HUES6 (cell line): Measurements from ENCODE around the gene EFEMP1.

Experiments used
- H3K27ac ChIP-seq: 2 replicates; pipeline ENCODE4 v1.7.0; 2013; ENCODE audit warnings: low read depth, mild to moderate bottlenecking, low read length, inconsistent platforms
- H3K27me3 ChIP-seq: 2 replicates; pipeline ENCODE4 v1.6.1; 2013; ENCODE audit warnings: low read length; ENCODE audit not compliant: control insufficient read depth, insufficient read depth
- H3K36me3 ChIP-seq: 2 replicates; pipeline ENCODE4 v1.6.1; 2013; ENCODE audit warnings: low read length; ENCODE audit not compliant: control insufficient read depth, insufficient read depth
- H3K4me1 ChIP-seq: 2 replicates; pipeline ENCODE4 v1.6.1; 2013; ENCODE audit warnings: low read length; ENCODE audit not compliant: control insufficient read depth, insufficient read depth
- H3K4me3 ChIP-seq: 2 replicates; pipeline ENCODE4 v1.5.1; 2013; ENCODE audit warnings: low read depth, low read length
- H3K9ac ChIP-seq: one replicate; pipeline ENCODE4 v1.6.1; 2013; ENCODE audit warnings: mild to moderate bottlenecking, low read length
- H3K9me3 ChIP-seq: 2 replicates; pipeline ENCODE4 v1.6.1; 2013; ENCODE audit warnings: low read depth, low read length; ENCODE audit not compliant: control insufficient read depth, insufficient read depth

EFEMP1 gene

DNA sequence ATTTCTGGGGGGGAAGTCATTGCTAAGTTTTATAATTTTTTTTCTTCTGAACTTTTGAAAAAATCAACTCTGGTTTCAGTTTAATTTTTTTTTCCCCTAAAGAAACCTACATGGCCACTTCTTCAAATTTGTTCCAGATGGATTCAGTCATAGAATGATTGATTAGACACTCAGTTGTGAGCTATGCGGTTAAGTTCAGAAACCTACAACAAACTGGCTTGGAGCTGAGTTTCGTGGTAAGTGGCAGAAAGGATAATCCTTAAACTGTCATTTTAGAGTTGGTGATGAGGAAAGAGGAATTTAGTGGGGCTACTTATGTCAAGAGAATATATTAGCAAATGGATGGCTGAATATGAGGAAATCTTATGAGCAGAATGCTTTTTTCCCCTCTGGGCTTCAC lies 23.7 kb downstream of the EFEMP1 start:
- Histone ChIP-seq H3K4me1 (peaks cover 11% of the 10 kb centered on the region; the same call in 1 of the 2 replicates), H3K4me3 (no peak overlapping the region), H3K36me3 (no peaks in the 10 kb centered on the region), H3K27me3 (no peaks in the 10 kb centered on the region), H3K9me3 (no peaks in the 10 kb centered on the region), H3K9ac (no peak overlapping the region), H3K27ac (no peak overlapping the region)

DNA sequence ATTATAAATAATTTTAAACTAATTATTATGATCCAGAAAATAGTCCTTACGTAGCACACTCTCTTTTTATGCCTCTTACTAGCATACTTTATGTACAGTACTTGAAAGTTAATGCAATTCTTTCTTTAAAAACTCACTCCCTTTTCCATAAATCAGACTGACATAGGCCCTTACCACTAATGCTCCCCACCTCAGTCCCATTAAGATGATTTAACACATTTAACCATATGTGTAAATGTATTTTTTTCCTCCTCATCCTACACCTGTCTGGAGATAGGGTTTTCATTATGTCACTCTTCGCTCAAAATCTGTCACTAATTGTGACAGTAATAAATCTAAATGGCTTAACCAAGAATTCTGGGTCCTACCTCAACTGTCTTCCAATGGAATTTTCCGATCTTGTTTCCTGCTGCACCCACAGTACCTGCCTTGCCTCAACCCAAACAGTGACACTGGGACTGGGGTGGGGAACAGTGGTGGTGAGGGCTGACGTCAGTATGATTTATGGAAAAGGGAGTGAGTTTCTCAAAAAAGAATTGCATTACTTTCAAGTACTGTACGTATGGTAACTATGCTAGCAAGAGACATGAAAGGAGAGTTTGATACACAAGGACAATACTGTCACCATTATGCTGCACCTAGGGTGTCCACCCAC lies 25.1 kb downstream of the EFEMP1 start:
- Histone ChIP-seq H3K4me1 (peaks cover 11% of the 10 kb centered on the region; the same call in 1 of the 2 replicates), H3K27ac (no peak overlapping the region), H3K9ac (no peak overlapping the region)

DNA sequence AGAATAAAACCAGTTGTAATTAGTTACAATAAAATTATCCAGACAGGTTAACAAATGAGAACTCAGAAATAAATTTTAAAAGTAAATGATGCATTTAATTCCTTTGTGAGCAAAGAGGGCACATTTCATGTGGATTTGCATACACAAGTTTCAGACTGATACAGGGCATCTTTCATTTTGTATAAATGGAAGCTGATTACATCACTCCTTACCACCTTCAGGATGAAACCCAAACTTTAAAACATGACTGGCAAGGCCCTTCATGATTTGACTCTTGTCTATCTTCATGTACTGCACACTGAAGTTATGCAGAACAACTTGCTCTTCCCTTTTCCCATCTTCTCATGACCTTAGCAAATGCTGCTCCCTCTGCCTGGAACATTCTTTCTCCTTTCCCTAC lies 26.9 kb downstream of the EFEMP1 start:
- Histone ChIP-seq H3K27ac (no peak overlapping the region), H3K36me3 (no peaks in the 10 kb centered on the region), H3K4me3 (no peak overlapping the region), H3K9me3 (no peaks in the 10 kb centered on the region), H3K9ac (no peak overlapping the region), H3K27me3 (no peaks in the 10 kb centered on the region), H3K4me1 (peaks cover 6% of the 10 kb centered on the region; the same call in 1 of the 2 replicates)

More for the DNA sequence above, 25.1 kb downstream of the EFEMP1 start:
- Histone ChIP-seq H3K4me3 (no peak overlapping the region), H3K27me3 (no peaks in the 10 kb centered on the region), H3K36me3 (no peaks in the 10 kb centered on the region), H3K9me3 (no peaks in the 10 kb centered on the region)

DNA sequence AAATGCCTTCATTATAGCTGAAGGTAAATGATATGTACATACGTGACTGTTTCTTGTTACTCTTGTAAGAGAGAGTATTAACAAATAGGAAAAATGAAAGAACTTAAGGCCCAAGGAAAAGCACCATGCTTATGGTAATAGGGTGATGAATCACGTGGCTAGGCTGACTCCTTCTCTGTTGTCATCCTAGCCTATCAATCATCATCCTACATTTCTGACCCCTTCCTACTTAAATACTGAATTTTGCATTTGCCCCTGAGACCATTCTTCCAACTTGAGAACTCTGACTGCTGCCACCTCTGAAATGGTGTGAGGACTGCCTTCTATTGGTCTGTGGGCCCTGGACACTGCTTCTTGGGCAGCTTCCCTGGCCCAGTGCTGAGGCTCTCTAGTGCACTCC lies 28.9 kb downstream of the EFEMP1 start:
- no peaks in the 10 kb centered on the region for H3K36me3 ChIP-seq
- no peaks in the 10 kb centered on the region for H3K9me3 ChIP-seq
- no peak overlapping the region for H3K27ac ChIP-seq
- no peak overlapping the region for H3K4me3 ChIP-seq
- no peaks in the 10 kb centered on the region for H3K27me3 ChIP-seq
- H3K4me1 ChIP-seq = no peaks in the 10 kb centered on the region
- H3K9ac ChIP-seq = no peak overlapping the region

DNA sequence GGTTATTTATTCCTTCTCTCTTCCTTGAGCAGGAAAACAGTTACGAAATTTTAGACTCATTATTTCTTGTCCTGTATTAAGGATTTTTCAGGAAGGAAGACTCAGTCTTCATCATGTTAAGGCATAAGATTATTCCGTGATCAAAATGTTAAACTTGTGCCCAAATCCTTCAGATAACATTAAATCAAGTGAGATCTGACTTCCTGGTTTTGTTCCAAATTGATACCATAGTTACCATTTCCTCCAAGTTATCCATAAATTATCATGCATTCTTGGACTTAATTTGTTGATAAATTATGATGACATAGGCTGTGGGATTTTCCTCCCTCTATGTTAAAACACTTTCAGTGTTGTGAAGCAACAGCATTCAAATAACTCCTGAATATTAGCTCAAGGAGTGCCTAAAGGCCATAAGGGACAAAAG lies 31.9 kb downstream of the EFEMP1 start:
- H3K27ac ChIP-seq = no peak overlapping the region
- peaks cover 13% of the 10 kb centered on the region for H3K4me1 ChIP-seq
- no peaks in the 10 kb centered on the region for H3K9me3 ChIP-seq
- H3K27me3 ChIP-seq = no peaks in the 10 kb centered on the region
- H3K9ac ChIP-seq = no peak overlapping the region
- no peaks in the 10 kb centered on the region for H3K36me3 ChIP-seq
- H3K4me3 ChIP-seq = no peak overlapping the region

DNA sequence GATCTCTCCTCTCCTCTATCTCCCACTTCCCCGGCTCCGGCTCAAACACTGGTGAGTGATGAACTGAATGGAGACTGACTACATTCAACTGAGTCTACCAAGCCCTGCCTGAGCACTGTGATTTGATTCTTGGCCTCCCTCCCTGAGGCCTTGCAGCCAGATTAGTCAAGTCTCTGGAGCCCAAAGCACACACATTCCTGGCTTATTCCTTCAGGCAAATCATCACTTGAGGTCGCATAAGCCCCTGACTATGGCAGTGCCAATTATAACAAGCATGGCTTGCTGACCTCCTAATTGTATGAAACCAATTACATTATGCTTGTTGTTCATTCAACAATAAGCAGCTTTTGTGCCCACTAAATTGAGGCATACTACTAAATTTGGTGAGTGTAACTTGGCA lies 34.6 kb downstream of the EFEMP1 start:
- Histone ChIP-seq H3K9ac (no peak overlapping the region), H3K27ac (no peak overlapping the region), H3K4me1 (peaks cover 13% of the 10 kb centered on the region), H3K27me3 (no peaks in the 10 kb centered on the region), H3K9me3 (no peaks in the 10 kb centered on the region), H3K36me3 (no peaks in the 10 kb centered on the region), H3K4me3 (no peak overlapping the region)

DNA sequence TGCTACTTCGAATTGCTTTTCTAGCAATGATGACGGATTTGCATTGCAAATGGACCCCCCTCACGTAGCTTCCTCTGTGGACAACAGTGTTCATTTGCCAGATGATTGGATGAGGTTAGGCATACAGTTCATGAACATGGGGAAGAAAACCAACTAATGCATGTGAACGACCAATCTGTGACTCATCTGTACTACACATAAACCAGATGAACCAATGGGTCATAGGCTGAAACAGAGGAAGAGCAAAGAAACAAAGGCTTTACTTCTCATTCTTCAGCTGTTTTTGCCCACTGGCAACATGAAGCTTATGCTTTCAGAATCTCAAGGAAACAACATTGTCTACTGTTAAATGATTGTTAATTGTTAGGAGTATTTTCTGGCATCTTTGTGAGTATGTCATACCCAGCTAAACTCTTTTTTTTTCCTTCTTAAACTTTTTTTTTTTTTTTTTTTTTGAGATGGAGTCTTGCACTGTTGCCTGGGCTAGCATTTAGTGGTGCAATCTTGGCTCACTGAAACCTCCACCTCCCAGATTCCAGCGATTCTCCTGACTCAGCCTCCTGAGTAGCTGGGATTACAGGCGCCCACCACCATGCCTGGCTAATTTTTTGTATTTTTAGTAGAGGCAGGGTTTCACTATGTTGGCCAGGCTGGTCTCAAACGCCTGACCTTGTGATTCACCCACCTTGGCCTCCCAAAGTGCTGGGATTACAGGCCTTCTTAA lies 35.5 kb downstream of the EFEMP1 start:
- Histone ChIP-seq H3K27ac (no peak overlapping the region), H3K9me3 (no peaks in the 10 kb centered on the region), H3K27me3 (no peaks in the 10 kb centered on the region), H3K9ac (no peak overlapping the region), H3K36me3 (no peaks in the 10 kb centered on the region), H3K4me1 (peaks cover 13% of the 10 kb centered on the region), H3K4me3 (no peak overlapping the region)

DNA sequence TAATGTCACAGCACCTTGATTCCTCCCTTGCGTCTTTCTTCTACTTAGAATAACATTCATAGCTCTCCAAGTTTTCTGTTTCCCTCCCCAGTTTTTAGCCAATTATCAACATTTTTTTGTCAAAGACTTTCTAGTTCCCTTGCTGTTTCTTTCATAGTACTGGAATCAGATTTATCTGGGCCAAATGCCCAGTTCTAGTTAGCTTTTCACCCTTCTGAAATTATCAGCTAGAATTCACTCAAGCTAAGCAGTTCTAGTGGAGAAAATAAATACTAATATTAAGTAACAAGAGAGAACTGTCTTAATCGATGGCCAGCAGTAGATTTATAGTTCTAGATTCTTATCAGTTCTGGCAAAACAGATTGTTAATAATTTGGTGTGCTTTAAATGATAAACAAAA lies 36.2 kb downstream of the EFEMP1 start:
- no peak overlapping the region for H3K9ac ChIP-seq
- H3K27ac ChIP-seq = no peak overlapping the region
- no peaks in the 10 kb centered on the region for H3K9me3 ChIP-seq
- H3K36me3 ChIP-seq = no peaks in the 10 kb centered on the region
- H3K4me3 ChIP-seq = no peak overlapping the region
- peaks cover 13% of the 10 kb centered on the region for H3K4me1 ChIP-seq
- no peaks in the 10 kb centered on the region for H3K27me3 ChIP-seq

DNA sequence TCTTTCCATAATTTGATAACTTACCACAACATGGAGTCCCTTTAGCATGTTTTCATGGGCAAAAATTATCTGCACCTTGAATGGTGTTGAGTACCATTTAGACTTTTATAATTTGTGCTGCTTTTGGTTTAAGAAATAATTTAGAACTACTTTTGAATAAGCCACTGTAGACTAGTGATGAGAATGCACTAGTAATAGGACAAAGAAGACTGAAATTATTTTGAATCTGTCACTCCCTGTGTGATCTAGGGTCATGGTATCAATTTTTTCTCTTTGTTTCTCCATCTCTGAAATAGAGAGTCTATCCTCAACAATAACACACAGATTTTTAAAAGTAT lies 37.7 kb downstream of the EFEMP1 start:
- Histone ChIP-seq H3K4me3 (no peak overlapping the region), H3K27me3 (no peaks in the 10 kb centered on the region), H3K4me1 (peaks cover 13% of the 10 kb centered on the region), H3K9ac (no peak overlapping the region), H3K9me3 (no peaks in the 10 kb centered on the region), H3K36me3 (no peaks in the 10 kb centered on the region), H3K27ac (no peak overlapping the region)

DNA sequence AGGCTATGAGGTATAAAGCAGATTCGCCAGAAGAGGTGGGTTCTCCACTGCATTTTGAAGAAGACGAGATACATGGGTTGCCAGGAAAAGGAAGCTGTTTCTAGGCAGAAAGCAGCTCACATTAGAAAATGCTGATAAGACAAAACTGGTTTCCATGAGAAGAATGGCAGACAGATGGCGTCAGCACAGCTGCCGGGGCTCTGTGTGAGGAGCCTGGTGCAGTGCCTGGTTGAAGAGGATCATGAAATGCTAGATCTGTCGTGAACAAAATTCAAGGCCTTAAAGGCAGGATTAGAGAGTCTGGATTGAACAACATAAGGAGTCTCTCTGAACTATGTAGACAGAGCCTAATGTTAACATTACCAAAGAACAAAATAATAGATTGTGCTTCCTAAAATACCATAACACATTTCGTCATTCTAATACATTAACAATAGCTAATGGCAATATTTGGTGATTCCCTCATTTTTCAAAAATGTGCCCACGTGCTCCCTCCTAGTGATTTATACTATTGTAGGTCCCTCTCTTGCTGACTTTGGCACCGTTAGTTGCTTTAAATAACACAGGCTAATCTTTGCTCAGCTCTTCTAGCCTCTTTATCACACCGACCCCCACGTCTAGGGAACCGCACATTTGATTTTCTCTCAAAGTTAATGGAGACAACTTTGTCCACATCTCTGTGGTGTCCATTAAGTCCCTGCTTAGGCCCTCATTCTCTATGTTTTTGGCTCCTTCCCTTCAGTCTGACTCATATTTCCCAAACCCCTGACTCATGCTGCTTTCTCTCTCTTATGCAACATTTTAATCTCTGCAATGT lies 38.2 kb downstream of the EFEMP1 start:
- peaks cover 13% of the 10 kb centered on the region for H3K4me1 ChIP-seq
- no peak overlapping the region for H3K9ac ChIP-seq
- no peaks in the 10 kb centered on the region for H3K36me3 ChIP-seq
- no peak overlapping the region for H3K27ac ChIP-seq
- H3K27me3 ChIP-seq = no peaks in the 10 kb centered on the region
- no peak overlapping the region for H3K4me3 ChIP-seq
- H3K9me3 ChIP-seq = no peaks in the 10 kb centered on the region

DNA sequence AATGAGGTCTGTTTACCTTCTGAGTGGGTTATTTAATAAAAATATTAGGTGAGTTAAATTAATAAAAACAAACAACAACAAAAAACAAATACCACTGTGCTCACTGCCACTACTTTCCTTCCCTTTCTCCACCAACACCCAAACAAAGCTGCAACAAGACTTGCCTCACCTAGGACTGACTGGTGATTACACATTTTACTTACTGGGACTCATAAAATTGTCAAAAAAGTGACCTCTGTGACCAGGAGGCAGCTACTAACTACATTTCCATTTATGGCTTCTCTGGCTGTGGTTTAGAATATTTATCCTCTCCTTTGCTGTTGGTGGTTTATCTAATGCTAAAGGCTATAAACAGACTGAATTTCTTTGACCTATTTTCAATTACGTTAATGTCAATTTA lies 39.8 kb downstream of the EFEMP1 start:
- Histone ChIP-seq H3K4me1 (peaks cover 8% of the 10 kb centered on the region), H3K4me3 (no peak overlapping the region), H3K27me3 (no peaks in the 10 kb centered on the region), H3K9me3 (no peaks in the 10 kb centered on the region), H3K36me3 (no peaks in the 10 kb centered on the region), H3K9ac (no peak overlapping the region), H3K27ac (no peak overlapping the region)
